Astrocyte (in vitro differentiated cells and primary cell): ENCODE data around the gene IL31. TPM values are rescaled to one million over a fixed set of nuclear protein-coding genes. Genes with fewer than 3 reads are reported as not detected.

Experiments used
- DNase-seq: peaks from one replicate; pipeline ENCODE4 v3.0.0-alpha.2; 2010; ENCODE audit warnings: low read depth
- FAIRE-seq: peaks from 2 replicates; lab custom pipeline; 2011; peaks lifted over from hg19 to GRCh38; lab: Jason Lieb, UNC
- H2AFZ ChIP-seq: 2 replicates; pipeline ENCODE4 v1.6.0; 2012; ENCODE audit warnings: low read depth, low read length, inconsistent platforms
- H3K27ac ChIP-seq: 2 replicates; pipeline ENCODE4 v1.5.1; 2011; ENCODE audit warnings: low read depth, low read length, inconsistent platforms
- H3K27me3 ChIP-seq: 2 replicates; pipeline ENCODE4 v1.6.0; 2011; ENCODE audit warnings: low read length, inconsistent platforms; ENCODE audit not compliant: insufficient read depth
- H3K36me3 ChIP-seq: 2 replicates; pipeline ENCODE4 v1.5.1; 2011; ENCODE audit warnings: low read length, inconsistent platforms; ENCODE audit not compliant: insufficient read depth
- H3K4me1 ChIP-seq: 2 replicates; pipeline ENCODE4 v1.5.1; 2011; ENCODE audit warnings: low read length, inconsistent platforms; ENCODE audit not compliant: insufficient read depth
- H3K4me2 ChIP-seq: 2 replicates; pipeline ENCODE4 v1.6.0; 2012; ENCODE audit warnings: low read length, inconsistent platforms
- H3K4me3 ChIP-seq: 2 replicates; pipeline ENCODE4 v1.5.1; 2011; ENCODE audit warnings: low read depth, mild to moderate bottlenecking, low read length, inconsistent platforms; ENCODE audit not compliant: insufficient read depth
- H3K79me2 ChIP-seq: 2 replicates; pipeline ENCODE4 v1.6.0; 2012; ENCODE audit warnings: mild to moderate bottlenecking, low read length, inconsistent platforms; ENCODE audit not compliant: insufficient read depth
- H3K9ac ChIP-seq: 2 replicates; pipeline ENCODE4 v1.6.0; 2012; ENCODE audit warnings: mild to moderate bottlenecking, low read length, inconsistent platforms
- H3K9me3 ChIP-seq: 2 replicates; pipeline ENCODE4 v1.5.1; 2012; ENCODE audit warnings: low read depth, mild to moderate bottlenecking, low read length, inconsistent platforms; ENCODE audit not compliant: insufficient read depth
- H4K20me1 ChIP-seq: 2 replicates; pipeline ENCODE4 v1.6.0; 2012; ENCODE audit warnings: low read length, inconsistent platforms; ENCODE audit not compliant: insufficient read depth
- H3K27ac Mint-ChIP-seq: one replicate; pipeline ENCODE4 v1.8.0; 2021; ENCODE audit warnings: mild to moderate bottlenecking, mixed read lengths; ENCODE audit not compliant: unreplicated experiment
- H3K27me3 Mint-ChIP-seq: one replicate; pipeline ENCODE4 v1.8.0; 2021; ENCODE audit warnings: low read depth, mixed read lengths; ENCODE audit not compliant: unreplicated experiment
- H3K36me3 Mint-ChIP-seq: one replicate; pipeline ENCODE4 v1.8.0; 2021; ENCODE audit warnings: low read depth, mixed read lengths; ENCODE audit not compliant: unreplicated experiment
- H3K4me1 Mint-ChIP-seq: one replicate; pipeline ENCODE4 v1.8.0; 2021; ENCODE audit warnings: low read depth, mixed read lengths; ENCODE audit not compliant: unreplicated experiment
- H3K4me3 Mint-ChIP-seq: one replicate; pipeline ENCODE4 v1.8.0; 2021; ENCODE audit warnings: mild to moderate bottlenecking, moderate library complexity, mixed read lengths; ENCODE audit not compliant: unreplicated experiment
- H3K9me3 Mint-ChIP-seq: one replicate; pipeline ENCODE4 v1.8.0; 2021; ENCODE audit warnings: mild to moderate bottlenecking, mixed read lengths; ENCODE audit not compliant: unreplicated experiment
- EZH2 ChIP-seq: IDR thresholded peaks from 2 replicates; pipeline ENCODE4 v1.6.1; 2012; ENCODE audit warnings: mild to moderate bottlenecking, low read length, inconsistent platforms; ENCODE audit not compliant: insufficient read depth
- total RNA-seq: library from RNA; stranded (reverse); gene quantifications from 2 replicates; pipeline ENCODE4 v1.2.1, GENCODE V29; 2021
- TF ChIP-seq, protein P1 (sequence below): IDR thresholded peaks from 2 replicates; pipeline ENCODE4 v1.5.1; 2011; ENCODE audit warnings: low read depth, mild to moderate bottlenecking, inconsistent platforms, low read length, moderate library complexity; ENCODE audit not compliant: insufficient read depth

The IL31 gene
- total RNA-seq, 1 donor from 2014 or later, result not detected

DNA sequence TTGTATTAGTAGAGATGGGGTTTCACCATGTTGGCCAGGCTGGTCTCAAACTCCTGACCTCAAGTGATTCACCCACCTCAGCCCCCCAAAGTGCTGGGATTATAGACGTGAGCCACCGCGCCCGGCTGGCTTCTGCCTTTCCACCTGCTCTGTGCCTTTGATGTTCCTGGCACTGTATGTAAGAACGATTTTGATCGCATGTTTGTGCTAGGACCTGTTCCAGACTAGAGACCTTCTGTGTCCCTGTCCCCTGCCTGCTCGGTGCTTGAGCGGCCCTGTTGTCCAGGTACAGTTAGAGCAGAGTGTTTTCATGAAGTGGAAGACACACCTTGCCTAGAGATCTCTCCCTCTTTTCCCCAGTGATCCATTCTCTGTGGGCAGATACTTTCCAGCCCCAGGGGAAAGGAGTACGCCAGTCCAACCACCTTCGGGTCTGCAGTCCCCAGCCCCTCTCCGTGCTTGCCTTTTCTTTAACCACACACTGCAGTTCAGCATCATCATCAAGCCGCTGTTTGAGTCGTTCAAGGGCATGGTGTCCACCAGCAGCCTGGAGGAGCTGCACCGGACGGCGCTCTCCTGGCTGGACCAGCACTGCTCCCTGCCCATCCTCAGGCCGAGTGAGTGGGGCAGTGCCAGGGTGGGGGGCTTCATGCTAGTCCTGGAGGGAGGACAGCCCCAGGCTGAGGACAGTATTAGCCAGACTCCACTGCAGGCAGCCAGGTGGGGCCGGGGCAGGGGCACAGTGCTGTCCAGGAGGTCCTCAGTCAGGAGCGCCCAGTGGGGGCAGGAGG lies 33.4 kb downstream of the IL31 start:
- TF ChIP-seq EZH2, result no peak
- TF ChIP-seq, protein P1, sequence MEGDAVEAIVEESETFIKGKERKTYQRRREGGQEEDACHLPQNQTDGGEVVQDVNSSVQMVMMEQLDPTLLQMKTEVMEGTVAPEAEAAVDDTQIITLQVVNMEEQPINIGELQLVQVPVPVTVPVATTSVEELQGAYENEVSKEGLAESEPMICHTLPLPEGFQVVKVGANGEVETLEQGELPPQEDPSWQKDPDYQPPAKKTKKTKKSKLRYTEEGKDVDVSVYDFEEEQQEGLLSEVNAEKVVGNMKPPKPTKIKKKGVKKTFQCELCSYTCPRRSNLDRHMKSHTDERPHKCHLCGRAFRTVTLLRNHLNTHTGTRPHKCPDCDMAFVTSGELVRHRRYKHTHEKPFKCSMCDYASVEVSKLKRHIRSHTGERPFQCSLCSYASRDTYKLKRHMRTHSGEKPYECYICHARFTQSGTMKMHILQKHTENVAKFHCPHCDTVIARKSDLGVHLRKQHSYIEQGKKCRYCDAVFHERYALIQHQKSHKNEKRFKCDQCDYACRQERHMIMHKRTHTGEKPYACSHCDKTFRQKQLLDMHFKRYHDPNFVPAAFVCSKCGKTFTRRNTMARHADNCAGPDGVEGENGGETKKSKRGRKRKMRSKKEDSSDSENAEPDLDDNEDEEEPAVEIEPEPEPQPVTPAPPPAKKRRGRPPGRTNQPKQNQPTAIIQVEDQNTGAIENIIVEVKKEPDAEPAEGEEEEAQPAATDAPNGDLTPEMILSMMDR, result no peak
- peak overlapping the region; percentile 47 for H3K27ac Mint-ChIP-seq
- Histone ChIP-seq H3K9ac (no peak overlapping the region), H3K9me3 (no peaks in the 10 kb centered on the region), H3K4me3 (no peak overlapping the region), H3K27ac (no peak overlapping the region), H3K79me2 (no peaks in the 10 kb centered on the region), H3K4me1 (no peaks in the 10 kb centered on the region), H3K27me3 (no peaks in the 10 kb centered on the region), H2AFZ (no peak overlapping the region), H3K4me2 (no peak overlapping the region), H4K20me1 (no peaks in the 10 kb centered on the region), H3K36me3 (peaks cover 7% of the 10 kb centered on the region)
- no peak for FAIRE-seq
- no peak overlapping the region for H3K4me3 Mint-ChIP-seq
- H3K27me3 Mint-ChIP-seq, result no peaks in the 10 kb centered on the region
- no peak for DNase-seq
- peaks cover 32% of the 10 kb centered on the region for H3K36me3 Mint-ChIP-seq
- H3K9me3 Mint-ChIP-seq, result no peaks in the 10 kb centered on the region
- no peaks in the 10 kb centered on the region for H3K4me1 Mint-ChIP-seq

DNA sequence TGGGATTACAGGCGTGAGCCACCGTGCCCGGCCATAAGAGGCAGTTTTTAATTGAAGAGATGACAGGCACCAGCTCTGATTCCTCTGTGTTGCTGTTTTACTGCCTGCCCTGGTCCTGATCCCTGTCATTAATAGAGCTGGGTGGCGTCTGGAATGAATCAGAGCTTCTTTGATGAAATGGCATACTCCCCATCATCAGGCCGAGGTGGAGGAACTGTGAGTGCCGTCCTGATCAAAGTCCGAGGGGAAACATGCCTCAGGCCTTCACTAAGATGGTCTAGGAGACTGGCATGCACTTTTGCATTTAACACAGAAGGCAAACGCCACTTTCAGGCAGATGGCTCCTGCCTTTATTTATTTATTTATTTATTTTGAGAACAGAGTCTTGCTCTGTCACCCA lies 34.1 kb downstream of the IL31 start:
- peaks cover 33% of the 10 kb centered on the region for H3K36me3 Mint-ChIP-seq
- Histone ChIP-seq H3K4me1 (no peaks in the 10 kb centered on the region), H3K36me3 (peaks cover 10% of the 10 kb centered on the region), H3K4me2 (no peak overlapping the region), H4K20me1 (no peaks in the 10 kb centered on the region), H2AFZ (no peak overlapping the region), H3K27ac (no peak overlapping the region), H3K4me3 (no peak overlapping the region), H3K79me2 (no peaks in the 10 kb centered on the region), H3K9me3 (no peaks in the 10 kb centered on the region), H3K9ac (no peak overlapping the region), H3K27me3 (no peaks in the 10 kb centered on the region)
- no peak overlapping the region for H3K27ac Mint-ChIP-seq
- no peak for TF ChIP-seq EZH2
- TF ChIP-seq, protein P1, result no peak
- DNase-seq (no peak), FAIRE-seq (no peak)
- no peaks in the 10 kb centered on the region for H3K9me3 Mint-ChIP-seq
- no peak overlapping the region for H3K4me3 Mint-ChIP-seq
- no peaks in the 10 kb centered on the region for H3K27me3 Mint-ChIP-seq
- no peaks in the 10 kb centered on the region for H3K4me1 Mint-ChIP-seq

DNA sequence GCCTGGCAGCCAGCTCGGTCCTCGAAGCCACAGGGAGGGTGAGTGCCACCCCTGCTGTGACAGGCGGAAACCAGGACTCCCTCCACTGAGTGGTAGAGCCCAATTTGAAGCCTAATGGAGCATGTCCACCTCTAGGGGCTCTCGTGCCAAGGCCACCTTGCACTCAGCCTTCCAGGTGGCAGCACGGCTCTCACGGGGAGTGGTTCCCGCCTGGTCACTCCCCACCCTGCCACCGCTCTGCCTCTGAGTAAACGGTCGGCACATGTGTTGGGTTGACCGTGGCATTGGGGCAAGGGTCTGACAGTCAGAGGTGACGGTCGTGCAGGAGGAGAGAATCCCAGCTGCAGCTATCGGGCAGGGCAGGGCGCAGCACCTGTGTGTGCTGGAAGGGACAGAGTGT lies 34.8 kb downstream of the IL31 start:
- H3K79me2 ChIP-seq, result no peaks in the 10 kb centered on the region
- Mint-ChIP-seq H3K4me3 (no peak overlapping the region), H3K36me3 (peaks cover 33% of the 10 kb centered on the region), H3K9me3 (no peaks in the 10 kb centered on the region), H3K27ac (no peak overlapping the region), H3K4me1 (no peaks in the 10 kb centered on the region), H3K27me3 (no peaks in the 10 kb centered on the region)
- H3K36me3 ChIP-seq, result peaks cover 10% of the 10 kb centered on the region
- H3K4me2 ChIP-seq, result no peak overlapping the region
- no peaks in the 10 kb centered on the region for H4K20me1 ChIP-seq
- DNase-seq (no peak), FAIRE-seq (no peak)
- no peak overlapping the region for H3K9ac ChIP-seq
- H3K27me3 ChIP-seq, result no peaks in the 10 kb centered on the region
- no peaks in the 10 kb centered on the region for H3K9me3 ChIP-seq
- H3K4me1 ChIP-seq, result no peaks in the 10 kb centered on the region
- H2AFZ ChIP-seq, result no peak overlapping the region
- no peak overlapping the region for H3K27ac ChIP-seq
- H3K4me3 ChIP-seq, result no peak overlapping the region
- TF ChIP-seq, protein P1, result no peak
- TF ChIP-seq EZH2, result no peak
